Vagina (tissue), 2 donors: ENCODE results near the gene HOPX.

ENCODE experiments used
- POLR2A ChIP-seq, 2 donors: fragments of 450-650 bp; IDR thresholded peaks; one replicate each; pipeline ENCODE4 v1.6.1; 2017; ENCODE audit warnings: antibody characterized with exemption in 2 of 2, mild to moderate bottlenecking in 2 of 2, moderate library complexity in 2 of 2
- POLR2AphosphoS5 ChIP-seq, 2 donors: sonication (generic); formaldehyde crosslinking; IDR thresholded peaks; one replicate each; pipeline ENCODE4 v1.9.0; 2017; ENCODE audit warnings: antibody characterized with exemption in 2 of 2, mild to moderate bottlenecking in 2 of 2, low read depth in 1 of 2; ENCODE audit not compliant: insufficient read depth in 1 of 2
- TF ChIP-seq, protein P1 (sequence below), 3 experiments: fragments of 450-650 bp in 2 of 3; fragments of 200-600 bp in 1 of 3; sonication (generic) in 1 of 3; IDR thresholded peaks; one replicate each; pipeline ENCODE4 v1.5.1; 2017 to 2019; ENCODE audit warnings: antibody characterized with exemption in 3 of 3, mild to moderate bottlenecking in 2 of 3, moderate library complexity in 2 of 3

- TF ChIP-seq POLR2AphosphoS5 (IDR thresholded peaks at IDR 0.05; ENCODE audit: insufficient read depth in 1 of 2, low read depth in 1 of 2) (peak in 1 of 2 donors; percentile 36), POLR2A (IDR thresholded peaks at IDR 0.05) (no peak)
- TF ChIP-seq, protein P1, sequence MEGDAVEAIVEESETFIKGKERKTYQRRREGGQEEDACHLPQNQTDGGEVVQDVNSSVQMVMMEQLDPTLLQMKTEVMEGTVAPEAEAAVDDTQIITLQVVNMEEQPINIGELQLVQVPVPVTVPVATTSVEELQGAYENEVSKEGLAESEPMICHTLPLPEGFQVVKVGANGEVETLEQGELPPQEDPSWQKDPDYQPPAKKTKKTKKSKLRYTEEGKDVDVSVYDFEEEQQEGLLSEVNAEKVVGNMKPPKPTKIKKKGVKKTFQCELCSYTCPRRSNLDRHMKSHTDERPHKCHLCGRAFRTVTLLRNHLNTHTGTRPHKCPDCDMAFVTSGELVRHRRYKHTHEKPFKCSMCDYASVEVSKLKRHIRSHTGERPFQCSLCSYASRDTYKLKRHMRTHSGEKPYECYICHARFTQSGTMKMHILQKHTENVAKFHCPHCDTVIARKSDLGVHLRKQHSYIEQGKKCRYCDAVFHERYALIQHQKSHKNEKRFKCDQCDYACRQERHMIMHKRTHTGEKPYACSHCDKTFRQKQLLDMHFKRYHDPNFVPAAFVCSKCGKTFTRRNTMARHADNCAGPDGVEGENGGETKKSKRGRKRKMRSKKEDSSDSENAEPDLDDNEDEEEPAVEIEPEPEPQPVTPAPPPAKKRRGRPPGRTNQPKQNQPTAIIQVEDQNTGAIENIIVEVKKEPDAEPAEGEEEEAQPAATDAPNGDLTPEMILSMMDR (IDR thresholded peaks at IDR 0.05) = no peak
Measured at GRCh38 chr4:56630876-56631666, 50.0 kb downstream of the HOPX start.
